A204.1 (cell line): Measurements from ENCODE around the gene HPGD.

ENCODE experiments used
- FAIRE-seq: peaks from 2 replicates; lab custom pipeline; 2012; peaks lifted over from hg19 to GRCh38; lab: Jason Lieb, UNC

The HPGD gene

GRCh38 chr4:174522183-174523024, at the start of gene HPGD:
Gene HPGD (minus strand): TSS chr4:174522488. CDS start chr4:174522451, 37 bp downstream.
- no peak for FAIRE-seq

- no peak for FAIRE-seq
These were observed 42.2 kb upstream of the HPGD start for GRCh38 chr4:174564529-174564928.

- FAIRE-seq, result no peak
These were observed 41.1 kb upstream of the HPGD start for GRCh38 chr4:174563399-174563798.

GRCh38 chr4:174561560-174561959, 39.3 kb upstream of the HPGD start:
- no peak for FAIRE-seq

GRCh38 chr4:174559894-174560293, 37.6 kb upstream of the HPGD start:
- FAIRE-seq, result no peak

GRCh38 chr4:174555789-174556630, 33.7 kb upstream of the HPGD start:
- no peak for FAIRE-seq

GRCh38 chr4:174554231-174554728, 32.0 kb upstream of the HPGD start:
- FAIRE-seq, result no peak

- no peak for FAIRE-seq
These were observed 31.5 kb upstream of the HPGD start for GRCh38 chr4:174553828-174554227.

GRCh38 chr4:174553031-174553430, 30.7 kb upstream of the HPGD start:
- FAIRE-seq, result no peak

GRCh38 chr4:174550541-174550940, 28.3 kb upstream of the HPGD start:
- no peak for FAIRE-seq

- no peak for FAIRE-seq
These were observed 27.4 kb upstream of the HPGD start for GRCh38 chr4:174549721-174550120.

- no peak for FAIRE-seq
These were observed 23.0 kb upstream of the HPGD start for GRCh38 chr4:174545268-174545667.

- FAIRE-seq, result no peak
These were observed 22.2 kb upstream of the HPGD start for GRCh38 chr4:174544496-174544895.

GRCh38 chr4:174540175-174540574, 17.9 kb upstream of the HPGD start:
- FAIRE-seq, result no peak

- no peak for FAIRE-seq
These were observed 17.3 kb upstream of the HPGD start for GRCh38 chr4:174539571-174539970.

- no peak for FAIRE-seq
These were observed 16.6 kb upstream of the HPGD start for GRCh38 chr4:174538876-174539250.

- no peak for FAIRE-seq
These were observed 16.0 kb upstream of the HPGD start for GRCh38 chr4:174538123-174538875.

- no peak for FAIRE-seq
These were observed 15.3 kb upstream of the HPGD start for GRCh38 chr4:174537634-174538033.

- no peak for FAIRE-seq
These were observed 12.2 kb upstream of the HPGD start for GRCh38 chr4:174534461-174534860.

GRCh38 chr4:174532445-174532844, 10.2 kb upstream of the HPGD start:
- FAIRE-seq, result no peak

GRCh38 chr4:174531486-174531885, 9.2 kb upstream of the HPGD start:
- no peak for FAIRE-seq

- FAIRE-seq, result no peak
These were observed 5.9 kb upstream of the HPGD start for GRCh38 chr4:174528226-174528625.
